ENCODE results near the gene ATF5. TPM values are rescaled to one million over a fixed set of nuclear protein-coding genes. Genes with fewer than 3 reads are reported as not detected.
A peak's percentile ranks its signal among the peaks of the same experiment; 100 is the strongest.

The ATF5 gene
- total and polyA plus RNA-seq, 10 of the 15 experiments (the other 5 are each of a cell fraction or from before 2014, with no cell fraction given) = 9.1 to 133 (median 24.0) TPM

GRCh38 chr19:49896863-49897621, 32.0 kb upstream of the ATF5 start, which contains the start of gene IL4I1 (continued):
- TF ChIP-seq SMAD1 (IDR thresholded peaks at IDR 0.05; ENCODE audit: low read depth, partially characterized antibody) = no peak
- peak; percentile 15 for TF ChIP-seq CUX1 (IDR thresholded peaks at IDR 0.05; ENCODE audit: insufficient replicate concordance, low read depth, low read length)
- no peak for TF ChIP-seq RBBP5 (conservative IDR thresholded peaks at IDR 0.05)
- TF ChIP-seq KAT2A (conservative IDR thresholded peaks at IDR 0.05; ENCODE audit: control insufficient read depth, low read depth, low read length) = no peak
- peak; percentile 89 for TF ChIP-seq EED (IDR thresholded peaks at IDR 0.05; ENCODE audit: low read depth)
- TF ChIP-seq NKRF (conservative IDR thresholded peaks at IDR 0.05) = peak; percentile 61
- TF ChIP-seq TAF1 (IDR thresholded peaks at IDR 0.05; ENCODE audit: borderline replicate concordance, low read depth, low read length) = peak; percentile 63; the same call in 1 of the 2 replicates
- TF ChIP-seq PKNOX1 (IDR thresholded peaks at IDR 0.05) = peak; percentile 60
- TF ChIP-seq IRF4 (IDR thresholded peaks at IDR 0.05; ENCODE audit: low read depth, low read length) = no peak
- TF ChIP-seq SIX5 (IDR thresholded peaks at IDR 0.05; ENCODE audit: low read depth, low read length, severe bottlenecking) = no peak
- peak; percentile 89 for TF ChIP-seq DPF2 (IDR thresholded peaks at IDR 0.05)
- TF ChIP-seq SMARCA5 (IDR thresholded peaks at IDR 0.05) = peak; percentile 98
- TF ChIP-seq BCL11A (IDR thresholded peaks at IDR 0.05; ENCODE audit: low read depth, low read length) = peak; percentile 73; the same call in 1 of the 2 replicates
- no peak for TF ChIP-seq ZBTB11 (CRISPR knock-in tag; IDR thresholded peaks at IDR 0.05)
- peak; percentile 16; the same call in 1 of the 2 replicates for TF ChIP-seq SMC3 (IDR thresholded peaks at IDR 0.05; ENCODE audit: borderline replicate concordance, low read length)
- peak; percentile 94 for TF ChIP-seq ZNF217 (IDR thresholded peaks at IDR 0.05)
- peak; percentile 86 for TF ChIP-seq LARP7 (IDR thresholded peaks at IDR 0.05)
